Measurements from ENCODE around the gene OCA2.

OCA2 gene

GRCh38 chr15:27798807-27799206, 300.3 kb downstream of the OCA2 start:
- no peak for DNase-seq (ENCODE audit: extremely low read depth, low read depth)
- TF ChIP-seq CTCF (IDR thresholded peaks at IDR 0.05; ENCODE audit: low read depth, low read length, missing control alignments), result no peak
- no peak overlapping the region for H3K4me3 ChIP-seq (replicated peaks; ENCODE audit: low read depth, low read length)

GRCh38 chr15:27797765-27798164, 301.4 kb downstream of the OCA2 start:
- no peak for DNase-seq (ENCODE audit: extremely low read depth, low read depth)
- H3K4me3 ChIP-seq (replicated peaks; ENCODE audit: low read depth, low read length), result no peak overlapping the region
- TF ChIP-seq CTCF (IDR thresholded peaks at IDR 0.05; ENCODE audit: low read depth, low read length, missing control alignments), result no peak

- no peak overlapping the region for H3K4me3 ChIP-seq (replicated peaks; ENCODE audit: low read depth, low read length)
- no peak for TF ChIP-seq CTCF (IDR thresholded peaks at IDR 0.05; ENCODE audit: low read depth, low read length, missing control alignments)
- DNase-seq (ENCODE audit: extremely low read depth, low read depth), result no peak
Measured at GRCh38 chr15:27796405-27797320, 302.5 kb downstream of the OCA2 start.

GRCh38 chr15:27792756-27793264, 306.3 kb downstream of the OCA2 start:
- DNase-seq (ENCODE audit: extremely low read depth, low read depth), result no peak
- TF ChIP-seq CTCF (IDR thresholded peaks at IDR 0.05; ENCODE audit: low read depth, low read length, missing control alignments), result no peak

GRCh38 chr15:27790270-27790669, 308.8 kb downstream of the OCA2 start:
- no peak for DNase-seq (ENCODE audit: extremely low read depth, low read depth)
- TF ChIP-seq CTCF (IDR thresholded peaks at IDR 0.05; ENCODE audit: low read depth, low read length, missing control alignments), result no peak
- H3K4me3 ChIP-seq (replicated peaks; ENCODE audit: low read depth, low read length), result no peak overlapping the region

More at GRCh38 chr15:27792756-27793264, 306.3 kb downstream of the OCA2 start:
- no peak overlapping the region for H3K4me3 ChIP-seq (replicated peaks; ENCODE audit: low read depth, low read length)

GRCh38 chr15:27787931-27788330, 311.2 kb downstream of the OCA2 start:
- TF ChIP-seq CTCF (IDR thresholded peaks at IDR 0.05; ENCODE audit: low read depth, low read length, missing control alignments), result no peak
- H3K4me3 ChIP-seq (replicated peaks; ENCODE audit: low read depth, low read length), result no peak overlapping the region
- DNase-seq (ENCODE audit: extremely low read depth, low read depth), result no peak

Data from HFF-Myc (cell line).